ENCODE measurements around the gene GLP2R.

Gene GLP2R

GRCh38 chr17:9814337-9814945, 11.3 kb upstream of the GLP2R start:
- no peak for DNase-seq

DNA sequence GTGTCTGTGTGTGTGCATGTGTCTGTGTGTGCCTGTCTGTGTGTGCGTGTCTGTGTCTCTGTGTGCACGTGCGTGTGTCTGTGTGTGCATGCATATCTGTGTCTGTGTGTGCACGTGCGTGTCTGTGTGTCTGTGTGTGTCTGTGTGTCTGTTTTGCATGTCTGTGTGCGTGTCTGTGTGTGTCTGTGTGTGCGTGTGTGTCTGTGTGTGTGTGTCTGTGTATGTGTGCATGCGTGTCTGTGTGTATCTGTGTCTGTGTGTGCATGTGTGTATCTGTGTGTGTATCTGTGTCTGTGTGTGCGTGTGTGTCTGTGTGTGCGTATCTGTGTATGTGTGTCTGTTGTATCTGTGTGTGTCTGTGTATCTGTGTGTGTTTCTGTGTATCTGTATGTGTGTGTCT, 9.3 kb upstream of the GLP2R start:
- DNase-seq: no peak

- no peak for DNase-seq
These were observed 8.6 kb upstream of the GLP2R start for GRCh38 chr17:9817086-9817485.

GRCh38 chr17:9818760-9819159, 7.0 kb upstream of the GLP2R start:
- no peak for DNase-seq

GRCh38 chr17:9820448-9820847, 5.3 kb upstream of the GLP2R start:
- DNase-seq: no peak

DNA sequence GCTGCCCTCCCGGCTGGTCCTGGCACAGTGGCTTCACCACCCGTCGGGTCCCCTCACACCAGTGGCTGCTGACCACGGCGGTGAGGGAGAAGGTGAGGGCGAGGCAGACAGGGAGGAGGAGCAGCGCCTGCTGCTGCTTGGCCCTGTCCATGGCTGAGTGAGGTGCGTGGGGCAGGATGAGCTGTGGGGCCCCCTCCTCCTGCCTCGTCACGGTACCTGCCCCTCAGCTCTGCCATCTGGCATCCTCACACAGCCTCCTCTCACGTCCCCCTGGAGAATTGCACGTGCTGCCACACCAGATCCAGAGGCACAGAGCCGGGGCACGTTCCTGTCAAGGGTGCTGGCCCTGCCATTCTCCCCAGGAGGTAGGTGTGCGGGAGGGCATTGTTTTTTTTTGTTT, 3.8 kb upstream of the GLP2R start, which contains the start of gene GSG1L2:
TSS of gene GSG1L2 (minus strand) at position 159 of the 400 bp plus-strand sequence. CDS start at position 151, 8 bp downstream.
- DNase-seq: no peak

DNA sequence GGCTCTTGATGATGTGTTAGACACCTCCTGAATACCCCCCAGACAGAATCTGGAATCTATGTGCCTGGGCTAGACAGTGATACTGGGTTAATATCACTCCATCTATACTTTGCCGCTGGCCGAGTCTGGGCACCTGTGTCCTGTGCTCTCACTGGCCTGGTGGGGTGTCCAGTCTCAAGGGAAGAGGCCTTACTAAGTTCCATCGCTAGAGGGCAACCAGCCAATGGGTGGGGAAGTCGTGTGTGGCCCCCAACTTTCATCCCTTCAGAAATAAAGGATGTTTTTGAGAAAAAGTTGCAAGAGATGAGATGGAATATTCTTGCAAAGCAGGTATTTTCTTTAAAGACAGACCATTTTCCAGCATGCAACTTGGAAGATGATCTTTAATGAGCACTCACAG, 1.6 kb upstream of the GLP2R start:
- DNase-seq: no peak

GRCh38 chr17:9824797-9825338, 856 bp upstream of the GLP2R start:
- no peak for DNase-seq

- DNase-seq: no peak
These were observed 2.9 kb downstream of the GLP2R start for GRCh38 chr17:9828296-9829295.

- DNase-seq: no peak
These were observed 3.6 kb downstream of the GLP2R start for GRCh38 chr17:9829343-9829742.

DNA sequence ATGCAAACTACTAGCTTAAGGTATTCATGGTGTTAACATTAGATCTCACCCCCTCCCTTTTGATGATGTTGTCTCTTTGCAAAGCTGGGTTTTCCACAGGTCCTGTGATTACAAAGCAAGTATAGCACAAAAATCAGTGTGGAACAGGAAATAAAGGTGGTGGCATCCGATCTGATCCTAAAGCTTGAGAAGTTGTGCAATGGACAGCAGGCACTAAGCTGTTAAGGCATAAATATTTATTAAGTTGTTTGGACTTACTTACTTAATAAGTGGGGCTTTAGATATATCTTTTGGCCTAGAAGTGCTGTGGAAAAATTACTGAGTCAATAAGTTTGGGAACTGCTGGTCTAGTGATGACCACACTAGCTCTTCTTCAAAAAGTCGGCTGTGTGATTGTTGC, 5.0 kb downstream of the GLP2R start:
- no peak for DNase-seq

- no peak for DNase-seq
These were observed 8.2 kb downstream of the GLP2R start for GRCh38 chr17:9833922-9834321.

- DNase-seq: no peak
These were observed 12.1 kb downstream of the GLP2R start for GRCh38 chr17:9837551-9838471.

DNA sequence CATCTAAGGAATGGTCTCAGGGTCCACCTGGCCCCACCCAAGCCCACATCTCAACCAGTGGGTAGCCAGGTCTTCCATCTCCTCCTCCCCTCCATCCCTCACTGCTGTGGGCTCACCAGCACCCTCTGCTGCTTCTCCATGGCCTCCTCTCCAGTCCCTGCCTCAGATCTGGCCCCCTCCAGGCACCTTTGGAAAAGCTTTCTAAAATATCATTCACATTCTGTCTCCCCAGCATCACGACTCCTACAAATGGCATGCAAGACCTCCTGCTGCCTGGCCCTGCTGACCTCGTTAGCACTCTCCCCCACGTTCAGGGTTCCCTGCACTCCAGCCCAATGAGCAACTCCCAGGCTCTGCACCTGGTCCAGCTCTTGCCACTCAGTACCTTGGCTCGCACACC, 13.7 kb downstream of the GLP2R start:
- DNase-seq: no peak

DNA sequence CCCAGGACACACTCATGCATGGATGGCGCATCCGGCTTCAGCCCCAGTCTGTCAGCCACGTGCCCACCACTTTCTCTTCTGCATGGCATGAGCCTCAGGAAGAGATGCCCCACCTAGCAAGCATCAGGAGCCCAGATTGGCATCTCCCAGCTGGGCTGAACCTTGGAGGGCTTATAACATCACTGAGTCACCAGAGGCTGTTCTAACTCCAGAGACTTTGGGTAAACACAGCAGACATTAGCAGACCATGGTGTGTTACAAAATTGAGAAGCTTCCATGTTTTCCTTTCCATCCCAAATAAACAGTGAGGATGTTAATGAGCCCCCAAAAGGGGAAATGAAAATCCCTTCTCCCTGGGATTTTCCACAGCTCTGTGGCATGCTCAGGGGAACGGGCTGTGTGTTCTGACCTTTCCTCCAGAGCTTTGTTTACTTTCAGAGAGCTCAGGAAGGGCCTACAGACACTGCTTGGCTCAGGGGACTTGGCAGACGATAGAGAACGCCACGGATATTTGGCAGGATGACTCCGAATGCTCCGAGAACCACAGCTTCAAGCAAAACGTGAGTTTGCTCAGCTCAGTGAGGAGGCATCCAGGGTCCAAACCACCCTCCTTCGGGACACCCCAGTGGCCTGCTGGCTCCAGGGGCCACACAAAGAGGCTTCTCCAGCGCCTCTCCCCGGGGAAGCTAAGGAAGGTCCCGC, 16.5 kb downstream of the GLP2R start:
- DNase-seq: no peak

GRCh38 chr17:9843152-9844010, 17.7 kb downstream of the GLP2R start:
- no peak for DNase-seq

DNA sequence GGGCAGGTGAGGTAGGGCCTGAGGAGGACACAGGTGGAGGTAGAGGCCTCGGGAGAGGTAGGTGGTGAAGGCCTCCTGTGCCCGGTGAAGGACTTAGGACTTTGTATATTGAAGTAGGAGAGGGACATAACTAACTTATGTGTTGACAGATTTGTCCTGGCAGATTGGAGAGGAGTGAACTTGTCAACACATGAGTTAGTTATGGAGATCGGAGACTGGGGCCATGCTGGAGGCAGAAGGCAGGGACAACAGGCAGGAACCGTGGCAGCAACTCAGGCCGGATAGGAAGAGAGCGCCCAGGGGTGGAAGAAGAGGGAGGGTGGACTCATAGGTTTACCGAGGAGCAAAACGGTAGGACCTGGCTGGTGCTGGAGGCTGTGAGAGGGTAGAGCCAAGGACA, 18.4 kb downstream of the GLP2R start:
- DNase-seq: no peak

GRCh38 chr17:9845306-9845705, 19.6 kb downstream of the GLP2R start:
- DNase-seq: no peak

GRCh38 chr17:9850151-9850550, 24.4 kb downstream of the GLP2R start:
- DNase-seq: no peak

- no peak for DNase-seq
These were observed 28.5 kb downstream of the GLP2R start for GRCh38 chr17:9854255-9854654.

GRCh38 chr17:9855036-9855435, 29.3 kb downstream of the GLP2R start:
- no peak for DNase-seq
